C4-2B (cell line): ENCODE measurements around the gene MACROD1.

ENCODE experiments used
- H3K27ac ChIP-seq: fragments of 450-650 bp; 2 replicates; pipeline ENCODE4 v1.5.1; 2017
- CTCF ChIP-seq: fragments of 450-650 bp; conservative IDR thresholded peaks from 2 replicates; pipeline ENCODE4 v1.5.1; 2017; ENCODE audit warnings: mild to moderate bottlenecking
- ZFX ChIP-seq: fragments of 450-650 bp; IDR thresholded peaks from 2 replicates; pipeline ENCODE4 v1.6.1; 2017

The MACROD1 gene

GRCh38 chr11:64037027-64037634 is 128.8 kb downstream of the MACROD1 start:
- no peak for TF ChIP-seq ZFX
- TF ChIP-seq CTCF: no peak
- H3K27ac ChIP-seq: no peak overlapping the region

GRCh38 chr11:64036087-64037026 is 129.6 kb downstream of the MACROD1 start:
- no peak overlapping the region for H3K27ac ChIP-seq
- no peak for TF ChIP-seq ZFX
- no peak for TF ChIP-seq CTCF

- TF ChIP-seq ZFX: no peak
- no peak for TF ChIP-seq CTCF
- H3K27ac ChIP-seq: no peak within 1 kb of the TSS
These were observed 130.3 kb downstream of the MACROD1 start, which contains the start of gene FLRT1 for GRCh38 chr11:64035576-64035975. Gene FLRT1, plus strand, starts transcription at chr11:64035931. Its CDS starts 80,337 bp downstream, at chr11:64116268.

GRCh38 chr11:64035081-64035524 is 130.8 kb downstream of the MACROD1 start:
- no peak overlapping the region for H3K27ac ChIP-seq

GRCh38 chr11:64034411-64034811 is 131.5 kb downstream of the MACROD1 start:
- H3K27ac ChIP-seq: no peak overlapping the region
- TF ChIP-seq CTCF: no peak
- no peak for TF ChIP-seq ZFX

More at GRCh38 chr11:64035081-64035524, 130.8 kb downstream of the MACROD1 start:
- TF ChIP-seq ZFX: no peak
- no peak for TF ChIP-seq CTCF

GRCh38 chr11:64032050-64032449 is 133.9 kb downstream of the MACROD1 start:
- no peak overlapping the region for H3K27ac ChIP-seq
- no peak for TF ChIP-seq CTCF
- TF ChIP-seq ZFX: no peak

- TF ChIP-seq ZFX (no peak), CTCF (no peak)
- H3K27ac ChIP-seq: no peak overlapping the region
These were observed 134.9 kb downstream of the MACROD1 start for GRCh38 chr11:64031001-64031400.
